ENCODE results near the gene TRRAP.

Gene TRRAP

GRCh38 chr7:99008921-99009530 lies 130.7 kb downstream of the TRRAP start:
- no peak for DNase-seq

DNA sequence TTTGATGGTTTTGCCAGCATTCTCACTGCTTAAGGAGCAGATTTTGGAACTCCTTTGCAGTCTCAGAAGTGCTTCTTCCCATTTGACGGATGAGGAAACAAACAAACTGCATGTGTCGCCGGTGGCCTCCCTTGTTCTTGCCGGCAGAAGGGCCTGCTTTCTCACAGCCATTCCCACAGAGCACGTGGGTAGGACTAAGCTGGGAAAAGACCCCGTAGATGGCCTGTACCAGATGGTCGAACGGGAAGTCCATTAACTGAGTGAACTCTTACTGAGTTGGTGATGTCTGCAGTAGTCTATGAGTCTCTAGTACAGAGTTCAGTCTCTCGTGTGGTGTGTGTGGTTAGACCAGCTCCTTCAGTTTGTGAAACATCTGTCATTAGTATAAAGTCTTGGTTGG lies 131.9 kb downstream of the TRRAP start:
- no peak for DNase-seq

DNA sequence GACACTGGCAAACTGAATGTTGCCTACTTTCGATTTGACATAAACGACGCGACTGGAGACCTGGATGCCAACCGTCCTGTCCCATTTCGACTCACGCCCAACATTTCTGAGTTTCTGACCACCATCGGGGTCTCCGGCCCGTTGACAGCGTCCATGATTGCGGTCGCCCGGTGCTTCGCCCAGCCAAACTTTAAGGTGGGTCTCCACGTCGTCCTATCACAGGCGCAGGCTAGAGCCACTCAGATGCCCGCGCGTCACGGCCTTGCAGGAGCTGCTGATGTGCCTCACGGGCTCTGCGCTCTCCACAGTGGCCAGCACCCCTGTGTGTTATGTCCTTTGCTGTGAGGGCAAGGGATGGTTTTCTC lies 133.0 kb downstream of the TRRAP start:
- DNase-seq, result no peak

DNA sequence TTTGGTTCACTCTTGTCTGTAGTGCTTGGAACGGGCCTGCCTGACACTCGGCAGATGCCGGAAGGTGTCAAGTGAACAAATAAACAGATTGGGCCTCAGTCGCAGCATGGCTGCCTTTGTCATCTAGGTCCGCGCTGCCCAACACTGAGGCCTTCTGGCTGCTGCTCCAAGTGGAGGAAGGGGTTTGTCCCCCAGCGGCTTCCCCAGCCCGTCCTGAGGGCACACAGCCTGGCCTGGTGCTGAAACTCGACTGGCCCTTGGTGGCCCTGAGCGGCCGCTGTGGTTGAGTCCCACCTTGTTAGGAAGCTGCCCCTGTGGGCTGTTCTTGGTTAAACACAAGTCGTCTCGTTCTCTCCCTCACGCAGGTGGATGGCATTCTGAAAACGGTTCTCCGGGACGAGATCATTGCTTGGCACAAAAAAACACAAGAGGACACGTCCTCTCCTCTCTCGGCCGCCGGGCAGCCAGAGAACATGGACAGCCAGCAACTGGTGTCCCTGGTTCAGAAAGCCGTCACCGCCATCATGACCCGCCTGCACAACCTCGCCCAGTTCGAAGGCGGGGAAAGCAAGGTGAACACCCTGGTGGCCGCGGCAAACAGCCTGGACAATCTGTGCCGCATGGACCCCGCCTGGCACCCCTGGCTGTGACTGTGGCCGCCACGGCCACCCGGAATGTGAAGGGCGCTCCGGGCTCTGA lies 133.5 kb downstream of the TRRAP start:
- no peak for DNase-seq

DNA sequence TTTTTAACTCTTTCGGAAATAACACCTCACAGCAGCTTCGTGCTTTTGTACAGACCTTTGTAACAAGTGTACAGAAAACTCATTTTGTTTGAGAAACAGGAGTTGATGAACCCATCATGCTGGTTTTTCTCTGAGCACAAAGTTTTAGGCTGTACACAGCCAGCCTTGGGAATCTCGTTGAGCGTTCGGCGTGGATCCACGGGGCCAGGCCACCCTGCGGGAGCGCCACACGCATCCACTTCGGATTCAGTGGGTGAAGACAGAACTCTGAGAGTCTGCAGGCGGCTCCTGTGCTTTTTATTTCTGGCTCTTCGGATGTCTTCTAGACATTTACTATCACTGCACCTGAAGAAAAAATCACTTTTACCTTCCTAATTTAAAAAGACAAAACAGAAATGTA lies 134.4 kb downstream of the TRRAP start:
- no peak for DNase-seq

DNA sequence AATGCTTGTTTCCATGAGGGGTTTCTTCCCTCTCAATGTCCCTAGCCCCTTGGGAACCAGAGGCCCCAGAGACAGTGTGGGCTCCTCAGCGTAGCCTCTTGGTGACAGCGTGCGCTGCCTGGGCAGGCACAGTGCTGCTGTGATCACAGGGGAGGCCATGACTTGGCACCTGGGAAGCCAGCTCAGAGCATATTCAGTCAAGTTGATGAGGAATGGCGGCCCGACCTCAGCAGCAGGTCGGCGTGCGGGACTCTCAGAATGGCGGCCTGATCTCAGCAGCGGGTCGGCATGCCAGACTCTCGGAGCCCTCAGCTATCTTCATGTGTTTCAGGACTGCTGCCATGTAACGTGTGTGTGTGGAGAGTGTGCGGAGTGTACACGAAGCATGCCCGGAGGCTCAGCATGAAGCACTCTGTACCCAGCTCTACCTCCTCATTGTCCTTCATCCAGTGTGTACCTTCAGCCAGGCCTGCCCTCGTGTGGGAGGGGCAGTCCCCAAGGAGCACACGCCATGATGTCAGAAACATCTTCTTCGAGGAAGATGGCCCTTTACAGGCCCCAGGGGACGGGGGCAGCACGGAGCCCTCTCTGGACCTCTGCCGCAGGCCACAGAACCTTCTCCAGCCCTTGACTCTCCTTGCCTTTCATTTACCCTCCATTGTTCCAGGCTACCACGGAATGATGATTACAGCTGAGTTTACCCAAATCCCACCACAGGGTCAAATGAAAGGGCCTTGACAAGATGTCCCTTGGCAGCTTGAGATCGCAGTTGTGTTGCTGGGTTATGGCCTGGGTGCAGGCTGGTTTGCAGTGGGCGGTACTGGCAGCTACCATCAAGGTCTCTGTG lies 135.2 kb downstream of the TRRAP start:
- no peak for DNase-seq

- DNase-seq, result no peak
These were observed 136.0 kb downstream of the TRRAP start for GRCh38 chr7:99014113-99014985.

- no peak for DNase-seq
These were observed 137.9 kb downstream of the TRRAP start for GRCh38 chr7:99016196-99016595.

DNA sequence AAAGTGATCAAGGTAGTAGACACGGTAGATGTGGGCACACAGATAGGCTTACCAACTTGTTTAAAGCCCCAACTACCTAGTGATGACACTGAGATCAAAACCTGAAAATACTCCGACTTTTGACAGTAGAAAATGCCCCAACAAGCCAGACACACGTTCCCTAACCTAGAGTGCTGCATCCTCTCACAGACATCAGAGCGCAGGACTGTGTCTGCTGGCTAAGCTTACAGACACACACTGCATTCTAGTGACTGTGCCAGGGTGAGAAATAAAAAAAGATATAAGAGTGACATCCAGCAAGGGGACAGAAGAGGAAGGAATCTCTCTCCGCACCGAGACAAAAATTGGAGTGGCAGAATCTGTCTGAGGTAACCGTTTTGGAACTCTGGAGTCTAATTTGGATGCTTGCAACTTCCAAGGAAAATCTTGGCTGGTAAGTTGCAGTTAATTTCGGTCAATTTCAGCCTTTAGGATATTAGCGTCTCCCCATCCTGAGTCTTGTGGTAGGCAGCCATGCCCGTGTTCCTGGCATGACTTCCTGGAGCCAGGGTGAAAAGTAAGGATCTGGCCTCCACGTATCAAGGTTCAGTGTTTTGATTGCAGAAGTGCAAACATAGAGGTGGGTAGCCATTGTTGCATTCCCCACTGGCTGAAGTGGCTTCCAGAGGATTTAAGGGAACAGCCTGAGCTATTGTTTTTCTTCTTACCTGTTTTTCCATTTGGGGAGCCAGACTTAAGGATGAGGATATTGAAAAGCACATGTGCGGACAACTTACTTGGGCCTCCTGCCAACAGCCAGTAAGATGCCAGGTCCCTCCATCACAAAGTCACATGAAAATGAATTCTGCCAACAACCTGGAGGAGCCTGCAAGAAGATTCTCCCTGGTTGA lies 141.4 kb downstream of the TRRAP start:
- no peak for DNase-seq

GRCh38 chr7:99020413-99020715 lies 142.0 kb downstream of the TRRAP start:
- no peak for DNase-seq

DNA sequence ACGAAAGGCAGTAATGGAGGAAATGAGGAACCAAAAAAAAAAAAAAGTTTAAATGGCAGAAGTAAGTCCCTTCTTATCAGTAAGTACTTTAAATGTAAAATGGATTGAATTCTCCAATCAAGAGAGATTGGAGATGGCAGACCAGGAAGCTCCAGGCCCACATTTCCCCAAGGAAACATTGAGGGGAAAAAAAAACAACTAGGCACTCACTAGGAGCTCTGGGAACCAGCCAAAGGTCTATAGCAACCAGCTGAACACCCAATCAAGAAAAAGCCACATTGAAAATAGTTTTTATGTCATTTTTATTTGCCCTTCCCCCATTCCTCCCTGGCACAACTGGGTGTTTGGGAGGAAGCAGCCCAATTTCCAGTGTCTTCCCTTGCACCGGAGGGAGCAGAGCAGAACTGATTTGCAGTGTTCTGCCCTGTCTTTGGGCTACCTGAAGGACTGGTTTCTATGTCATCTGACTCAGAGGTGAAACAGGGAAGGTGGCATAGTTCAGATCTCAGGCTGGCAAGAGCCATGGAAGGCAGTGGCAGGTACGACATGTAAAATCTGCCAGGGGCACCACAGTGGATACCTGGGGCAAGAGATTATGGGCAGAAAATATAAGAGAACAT lies 143.7 kb downstream of the TRRAP start:
- DNase-seq, result peak; percentile 32

DNA sequence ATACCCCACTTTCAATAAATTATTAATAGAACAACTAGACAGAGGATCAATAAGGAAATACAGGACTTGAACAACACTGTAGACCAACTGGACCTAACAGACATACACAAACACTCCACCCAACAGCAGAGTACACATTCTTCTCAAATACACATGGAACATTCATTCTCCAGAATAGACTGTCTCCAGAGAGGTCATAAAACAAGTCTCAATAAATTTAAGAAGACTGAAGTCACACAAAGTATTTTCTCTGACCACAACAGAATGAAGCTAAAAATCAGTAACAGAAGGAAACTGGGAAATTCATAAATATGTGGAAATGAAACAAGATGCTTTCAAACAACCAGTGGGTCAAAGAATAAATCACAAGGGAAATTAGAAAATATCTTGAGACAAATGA lies 145.7 kb downstream of the TRRAP start:
- DNase-seq, result peak; percentile 61

DNA sequence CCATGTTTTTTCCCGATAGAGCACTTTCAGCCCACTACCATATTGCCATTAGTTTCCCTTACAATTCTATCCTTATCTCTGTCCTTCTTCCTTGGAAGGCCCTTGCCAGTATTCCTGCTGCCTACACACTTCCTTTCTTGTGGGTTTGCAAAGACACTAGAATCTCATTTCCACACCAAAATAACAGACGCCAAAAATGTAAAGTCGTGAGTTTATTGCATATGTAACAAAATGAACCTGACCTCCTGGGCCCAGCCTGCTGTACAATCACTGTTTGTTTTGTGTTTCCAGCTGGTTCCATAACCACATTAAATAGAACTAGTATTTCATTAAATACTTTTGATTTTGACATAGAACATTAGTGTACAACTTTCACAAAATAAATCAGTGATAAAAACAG lies 148.9 kb downstream of the TRRAP start:
- peak; percentile 13 for DNase-seq

GRCh38 chr7:99027841-99028240 lies 149.5 kb downstream of the TRRAP start:
- no peak for DNase-seq

DNA sequence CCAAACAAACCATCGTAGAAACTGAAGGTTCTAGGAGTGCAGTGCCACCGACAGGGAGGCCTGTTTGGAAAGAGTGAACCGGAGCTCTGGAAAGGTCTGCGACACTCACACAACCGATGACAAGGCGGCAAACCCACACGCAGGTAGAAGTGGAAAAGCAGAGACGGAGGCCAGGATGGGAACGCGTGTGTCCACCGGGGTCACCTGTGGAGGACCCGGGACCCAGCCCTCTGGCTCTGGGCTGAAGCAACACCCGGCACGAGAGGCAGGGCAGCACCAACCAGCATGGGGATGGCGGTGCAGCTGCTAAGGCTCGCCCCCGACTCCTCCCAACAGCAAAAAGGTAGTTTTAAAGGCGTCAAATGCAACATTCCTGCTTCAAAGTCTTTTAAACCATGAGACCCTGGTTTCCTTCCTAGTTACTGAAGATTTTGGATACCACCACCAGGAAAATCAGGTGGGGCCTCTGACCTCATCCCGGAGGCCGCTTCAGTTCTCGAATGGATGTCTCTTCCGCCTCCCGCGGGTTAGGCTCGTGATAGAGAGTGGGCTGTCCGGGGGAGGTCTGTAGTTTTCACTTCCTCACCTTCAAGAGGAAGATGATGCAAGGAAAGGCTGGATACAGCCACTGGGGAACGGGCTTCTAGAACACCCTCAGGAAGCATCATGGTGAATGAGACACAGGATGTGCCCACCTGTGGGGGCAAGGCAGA lies 150.1 kb downstream of the TRRAP start:
- DNase-seq, result no peak

DNA sequence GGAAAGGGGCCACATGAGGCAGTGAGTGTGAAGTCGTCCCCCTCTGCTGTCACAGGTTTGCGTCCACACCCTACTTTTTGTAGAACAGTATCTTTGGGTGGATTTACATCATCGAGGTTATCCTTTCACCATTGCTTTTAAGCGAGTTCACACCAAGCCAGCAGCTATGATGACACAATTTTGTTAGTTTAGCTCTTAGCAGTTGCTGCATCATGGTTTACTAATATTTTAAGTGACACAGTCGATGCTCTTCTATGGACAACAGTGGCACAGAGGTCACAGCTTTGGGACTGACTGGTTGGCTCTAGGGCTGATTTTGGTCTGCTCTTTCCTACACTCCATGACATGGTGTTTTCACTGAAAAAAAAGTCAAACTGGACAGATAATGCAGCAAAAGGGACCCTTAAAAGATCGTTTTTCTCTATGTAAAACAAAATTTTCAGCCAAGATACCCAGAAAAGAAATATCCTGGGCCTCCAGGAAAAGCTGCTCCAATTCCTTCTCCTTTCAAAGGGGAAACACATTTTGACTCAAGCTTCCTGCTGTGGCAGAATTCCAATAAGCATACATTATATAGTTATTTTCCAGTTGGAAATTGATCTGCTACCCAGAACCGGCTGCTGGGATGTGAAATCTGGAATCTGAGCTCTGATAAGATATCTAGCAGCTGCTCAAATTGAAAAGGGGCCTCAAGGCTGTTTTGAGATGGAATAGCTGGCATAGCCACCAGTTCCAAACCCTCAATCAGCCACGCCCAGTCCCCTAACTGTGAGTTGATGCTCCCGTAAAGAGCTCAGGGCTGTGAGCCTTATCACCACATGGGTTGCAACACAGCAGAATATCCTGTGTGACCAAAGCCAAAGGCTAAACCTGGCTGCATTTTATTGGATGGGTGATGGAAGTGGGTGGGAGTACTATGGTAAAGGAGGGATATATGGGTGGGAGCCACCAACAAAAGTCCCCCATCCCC lies 151.4 kb downstream of the TRRAP start:
- no peak for DNase-seq

GRCh38 chr7:99030457-99030856 lies 152.1 kb downstream of the TRRAP start:
- no peak for DNase-seq

GRCh38 chr7:99030951-99031350 lies 152.6 kb downstream of the TRRAP start:
- no peak for DNase-seq

DNA sequence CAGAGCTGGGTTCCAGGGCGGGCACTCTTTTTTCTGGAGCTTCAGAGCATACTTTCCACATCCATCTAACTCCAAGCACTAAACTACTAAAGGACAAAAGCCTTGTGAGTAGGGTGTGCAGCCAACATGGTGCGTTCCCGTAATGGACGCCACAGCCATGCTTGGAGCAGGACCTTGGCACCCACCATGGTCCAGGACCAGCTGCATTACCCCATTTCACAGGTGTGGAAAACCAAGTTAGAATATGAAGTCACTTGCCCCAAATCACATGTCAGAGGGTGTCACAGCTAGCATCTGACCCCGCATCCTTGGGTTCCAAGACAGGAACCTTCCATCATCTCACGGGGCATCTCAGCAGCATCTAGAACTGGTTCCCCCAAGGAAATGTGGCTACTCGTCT lies 153.2 kb downstream of the TRRAP start:
- no peak for DNase-seq

DNA sequence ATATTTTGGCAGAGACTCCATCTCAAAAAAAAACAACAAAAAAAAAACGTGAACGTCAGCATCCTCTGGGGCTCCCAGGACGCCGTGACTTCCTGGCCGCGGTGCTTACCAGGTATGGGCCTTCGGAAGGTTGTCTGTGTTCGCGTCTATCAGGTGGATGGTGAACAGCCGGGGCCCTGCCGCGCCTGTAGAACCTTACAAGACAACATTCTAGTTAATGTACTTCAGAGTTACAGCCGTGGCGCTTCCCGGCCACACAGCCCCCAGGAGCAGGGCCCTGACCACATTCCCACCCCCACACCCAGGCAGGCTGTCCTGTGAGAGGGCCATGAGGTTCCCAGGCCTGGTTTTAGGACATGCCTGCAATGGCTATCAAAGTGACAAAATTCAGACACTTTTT lies 154.6 kb downstream of the TRRAP start:
- DNase-seq, result no peak
